Measurements from ENCODE around the gene RHOD.

Gene RHOD

GRCh38 chr11:67058506-67058905 lies 1.9 kb downstream of the RHOD start:
- no peak overlapping the region for H3K4me3 ChIP-seq (ENCODE audit: low read depth, low read length)

- no peak overlapping the region for H3K4me3 ChIP-seq (ENCODE audit: low read depth, low read length)
These were observed 3.0 kb downstream of the RHOD start for GRCh38 chr11:67059671-67060070.

GRCh38 chr11:67060111-67060522 lies 3.5 kb downstream of the RHOD start:
- no peak overlapping the region for H3K4me3 ChIP-seq (ENCODE audit: low read depth, low read length)

GRCh38 chr11:67062526-67063373 lies 6.1 kb downstream of the RHOD start:
- no peak overlapping the region for H3K4me3 ChIP-seq (ENCODE audit: low read depth, low read length)

GRCh38 chr11:67066333-67066709 lies 9.7 kb downstream of the RHOD start:
- H3K4me3 ChIP-seq (ENCODE audit: low read depth, low read length) = no peak overlapping the region

GRCh38 chr11:67071420-67072284 lies 15.0 kb downstream of the RHOD start:
- no peak overlapping the region for H3K4me3 ChIP-seq (ENCODE audit: low read depth, low read length)

GRCh38 chr11:67072295-67072694 lies 15.6 kb downstream of the RHOD start:
- H3K4me3 ChIP-seq (ENCODE audit: low read depth, low read length) = no peak overlapping the region

GRCh38 chr11:67073908-67074307 lies 17.3 kb downstream of the RHOD start:
- H3K4me3 ChIP-seq (ENCODE audit: low read depth, low read length) = no peak overlapping the region

GRCh38 chr11:67076202-67076601 lies 19.6 kb downstream of the RHOD start:
- no peak overlapping the region for H3K4me3 ChIP-seq (ENCODE audit: low read depth, low read length)

- no peak overlapping the region for H3K4me3 ChIP-seq (ENCODE audit: low read depth, low read length)
These were observed 22.5 kb downstream of the RHOD start for GRCh38 chr11:67079065-67079705.

GRCh38 chr11:67082071-67082791 lies 25.6 kb downstream of the RHOD start:
- H3K4me3 ChIP-seq (ENCODE audit: low read depth, low read length) = no peak overlapping the region

- no peak overlapping the region for H3K4me3 ChIP-seq (ENCODE audit: low read depth, low read length)
These were observed 27.2 kb downstream of the RHOD start for GRCh38 chr11:67083786-67084366.

GRCh38 chr11:67085617-67086016 lies 29.0 kb downstream of the RHOD start:
- no peak overlapping the region for H3K4me3 ChIP-seq (ENCODE audit: low read depth, low read length)

- H3K4me3 ChIP-seq (ENCODE audit: low read depth, low read length) = no peak overlapping the region
These were observed 34.1 kb downstream of the RHOD start for GRCh38 chr11:67090717-67091116.

- H3K4me3 ChIP-seq (ENCODE audit: low read depth, low read length) = no peak overlapping the region
These were observed 38.5 kb downstream of the RHOD start for GRCh38 chr11:67095214-67095507.

- H3K4me3 ChIP-seq (ENCODE audit: low read depth, low read length) = no peak overlapping the region
These were observed 42.3 kb downstream of the RHOD start for GRCh38 chr11:67098799-67099429.

GRCh38 chr11:67099831-67100324 lies 43.2 kb downstream of the RHOD start:
- H3K4me3 ChIP-seq (ENCODE audit: low read depth, low read length) = no peak overlapping the region

- H3K4me3 ChIP-seq (ENCODE audit: low read depth, low read length) = no peak overlapping the region
These were observed 46.0 kb downstream of the RHOD start for GRCh38 chr11:67102664-67103063.

GRCh38 chr11:67105964-67106363 lies 49.3 kb downstream of the RHOD start:
- H3K4me3 ChIP-seq (ENCODE audit: low read depth, low read length) = no peak overlapping the region

GRCh38 chr11:67111261-67111660 lies 54.6 kb downstream of the RHOD start:
- no peak overlapping the region for H3K4me3 ChIP-seq (ENCODE audit: low read depth, low read length)

All from iPS-11a (cell line).